ENCODE measurements around the gene NOXA1.

Gene NOXA1

GRCh38 chr9:137427454-137428310 is 4.5 kb downstream of the NOXA1 start:
- no peak for DNase-seq (ENCODE audit: low read depth)

- DNase-seq (ENCODE audit: low read depth) = no peak
These were observed 5.1 kb downstream of the NOXA1 start for GRCh38 chr9:137428311-137428630.

GRCh38 chr9:137428841-137429545 is 5.8 kb downstream of the NOXA1 start:
- DNase-seq (ENCODE audit: low read depth) = no peak

- DNase-seq (ENCODE audit: low read depth) = no peak
These were observed 6.3 kb downstream of the NOXA1 start for GRCh38 chr9:137429546-137429890.

GRCh38 chr9:137429974-137430722 is 7.0 kb downstream of the NOXA1 start:
- no peak for DNase-seq (ENCODE audit: low read depth)

GRCh38 chr9:137430723-137431415 is 7.7 kb downstream of the NOXA1 start:
- no peak for DNase-seq (ENCODE audit: low read depth)

- DNase-seq (ENCODE audit: low read depth) = no peak
These were observed 8.3 kb downstream of the NOXA1 start for GRCh38 chr9:137431416-137431931.

- no peak for DNase-seq (ENCODE audit: low read depth)
These were observed 9.6 kb downstream of the NOXA1 start for GRCh38 chr9:137432687-137433348.

GRCh38 chr9:137433349-137433915 is 10.2 kb downstream of the NOXA1 start:
- DNase-seq (ENCODE audit: low read depth) = no peak

GRCh38 chr9:137433916-137434431 is 10.8 kb downstream of the NOXA1 start:
- no peak for DNase-seq (ENCODE audit: low read depth)

GRCh38 chr9:137434498-137435380 is 11.5 kb downstream of the NOXA1 start:
- DNase-seq (ENCODE audit: low read depth) = no peak

- DNase-seq (ENCODE audit: low read depth) = no peak
These were observed 12.2 kb downstream of the NOXA1 start for GRCh38 chr9:137435381-137435891.

GRCh38 chr9:137435980-137436760 is 13.0 kb downstream of the NOXA1 start:
- DNase-seq (ENCODE audit: low read depth) = no peak

- DNase-seq (ENCODE audit: low read depth) = no peak
These were observed 13.8 kb downstream of the NOXA1 start for GRCh38 chr9:137436761-137437600.

GRCh38 chr9:137437691-137438590 is 14.7 kb downstream of the NOXA1 start:
- DNase-seq (ENCODE audit: low read depth) = no peak

- DNase-seq (ENCODE audit: low read depth) = no peak
These were observed 15.5 kb downstream of the NOXA1 start for GRCh38 chr9:137438591-137439157.

Measured in activated T-helper 9 cell treated with anti-CD3 and anti-CD28 coated beads, Interleukin-2, amount 50 U/mL, for 16 hours (primary cell).